HEK293 (cell line): ENCODE measurements around the gene RRP1B.

Experiments
- CTCF ChIA-PET: fragments of 350-600 bp; formaldehyde crosslinking; extraction: SDS; loops from one replicate; lab custom pipeline; 2021; ENCODE audit warnings: antibody characterized with exemption; lab: Yijun Ruan, JAX
- POLR2A ChIA-PET: fragments of 300-600 bp; formaldehyde crosslinking; extraction: SDS; loops from one replicate; lab custom pipeline; 2020; ENCODE audit warnings: antibody characterized with exemption, inconsistent platforms; lab: Yijun Ruan, JAX
- H3K27ac ChIP-seq: fragments of 200-500 bp; sonication (Bioruptor generic); 2 replicates; pipeline ENCODE4 v1.5.1; 2014; ENCODE audit warnings: low read depth, low read length, control low read depth, inconsistent platforms; ENCODE audit errors: extremely low read depth
- H3K36me3 ChIP-seq, 2 experiments: fragments of 200-500 bp in 1 of 2; sonication (Bioruptor generic) in 1 of 2; 1 replicate in 1 of 2; 2 replicates in 1 of 2; pipeline ENCODE4 v1.5.1; 2014 to 2017; ENCODE audit warnings: inconsistent platforms in 2 of 2, low read length in 2 of 2; ENCODE audit not compliant: control insufficient read depth in 2 of 2, insufficient read depth in 1 of 2
- H3K4me1 ChIP-seq: fragments of 200-500 bp; sonication (Bioruptor generic); 2 replicates; pipeline ENCODE4 v1.5.1; 2014; ENCODE audit warnings: mild to moderate bottlenecking, low read length, inconsistent platforms; ENCODE audit not compliant: control insufficient read depth, insufficient read depth
- H3K4me3 ChIP-seq: 2 replicates; pipeline ENCODE4 v1.5.1; 2011; ENCODE audit warnings: low read depth, mild to moderate bottlenecking, control low read depth, low read length, moderate library complexity
- H3K9me3 ChIP-seq: fragments of 200-500 bp; sonication (Bioruptor generic); 2 replicates; pipeline ENCODE4 v1.5.1; 2014; ENCODE audit warnings: low read depth, low read length, inconsistent platforms; ENCODE audit not compliant: control insufficient read depth, insufficient read depth
- GLIS1 ChIP-seq: fragments of 450-650 bp; formaldehyde crosslinking; IDR thresholded peaks from 2 replicates; pipeline ENCODE4 v1.5.1; 2016; ENCODE audit warnings: missing biosample characterization, missing genetic modification characterization
- HOXD13 ChIP-seq: sonication (generic); formaldehyde crosslinking; IDR thresholded peaks from 2 replicates; pipeline ENCODE4 v1.8.0; 2022; ENCODE audit warnings: missing genetic modification reagents, borderline replicate concordance
- OSR2 ChIP-seq: fragments of 450-650 bp; formaldehyde crosslinking; IDR thresholded peaks from 2 replicates; pipeline ENCODE4 v1.5.1; 2016; ENCODE audit warnings: missing biosample characterization, missing genetic modification characterization
- ZEB2 ChIP-seq: fragments of 450-650 bp; formaldehyde crosslinking; IDR thresholded peaks from 2 replicates; pipeline ENCODE4 v1.5.1; 2016; ENCODE audit warnings: missing biosample characterization, missing genetic modification characterization
- ZFP41 ChIP-seq: fragments of 450-650 bp; formaldehyde crosslinking; IDR thresholded peaks from 2 replicates; pipeline ENCODE4 v1.5.1; 2016; ENCODE audit warnings: missing biosample characterization, missing genetic modification characterization, borderline replicate concordance
- ZNF138 ChIP-seq: fragments of 450-650 bp; formaldehyde crosslinking; IDR thresholded peaks from 2 replicates; pipeline ENCODE4 v1.5.1; 2016; ENCODE audit warnings: missing biosample characterization, missing genetic modification characterization, borderline replicate concordance
- ZNF155 ChIP-seq: fragments of 450-650 bp; formaldehyde crosslinking; IDR thresholded peaks from 2 replicates; pipeline ENCODE4 v1.5.1; 2016; ENCODE audit warnings: missing biosample characterization, missing genetic modification characterization
- ZNF175 ChIP-seq: fragments of 450-650 bp; formaldehyde crosslinking; IDR thresholded peaks from 2 replicates; pipeline ENCODE4 v1.5.1; 2016; ENCODE audit warnings: missing biosample characterization, missing genetic modification characterization
- ZNF266 ChIP-seq: fragments of 450-650 bp; formaldehyde crosslinking; IDR thresholded peaks from 2 replicates; pipeline ENCODE4 v1.5.1; 2016; ENCODE audit warnings: missing biosample characterization, missing genetic modification characterization, low read depth
- ZNF274 ChIP-seq, 2 experiments: fragments of 200-500 bp in 1 of 2; fragments of 450-650 bp in 1 of 2; sonication (Bioruptor generic) in 1 of 2; formaldehyde crosslinking in 1 of 2; IDR thresholded peaks; 2 replicates each; pipeline versions ENCODE4 v1.5.1 to v1.6.1; 2014 to 2016; ENCODE audit warnings: borderline replicate concordance in 1 of 2, inconsistent platforms in 1 of 2, low read length in 1 of 2, missing biosample characterization in 1 of 2, missing genetic modification characterization in 1 of 2
- ZNF350 ChIP-seq: fragments of 450-650 bp; formaldehyde crosslinking; IDR thresholded peaks from 2 replicates; pipeline ENCODE4 v1.5.0; 2017; ENCODE audit warnings: missing biosample characterization, mild to moderate bottlenecking, missing genetic modification characterization
- ZNF354C ChIP-seq: fragments of 450-650 bp; formaldehyde crosslinking; IDR thresholded peaks from 2 replicates; pipeline ENCODE4 v1.5.1; 2016; ENCODE audit warnings: missing biosample characterization, missing genetic modification characterization, low read depth, borderline replicate concordance
- ZNF473 ChIP-seq: fragments of 450-650 bp; formaldehyde crosslinking; IDR thresholded peaks from 2 replicates; pipeline ENCODE4 v1.5.1; 2017; ENCODE audit warnings: missing biosample characterization, missing genetic modification characterization
- ZNF585B ChIP-seq: fragments of 450-650 bp; formaldehyde crosslinking; IDR thresholded peaks from 2 replicates; pipeline ENCODE4 v1.5.1; 2016; ENCODE audit warnings: missing biosample characterization, missing genetic modification characterization
- ZNF785 ChIP-seq: fragments of 450-650 bp; formaldehyde crosslinking; IDR thresholded peaks from 2 replicates; pipeline ENCODE4 v1.5.1; 2016; ENCODE audit warnings: missing biosample characterization, missing genetic modification characterization
- ZNF843 ChIP-seq: fragments of 450-650 bp; formaldehyde crosslinking; IDR thresholded peaks from 2 replicates; pipeline ENCODE4 v1.5.1; 2016; ENCODE audit warnings: missing biosample characterization, missing genetic modification characterization
- TF ChIP-seq, protein P1 (sequence below): fragments of 450-650 bp; formaldehyde crosslinking; IDR thresholded peaks from 2 replicates; pipeline ENCODE4 v1.5.1; 2017; ENCODE audit warnings: missing biosample characterization, missing genetic modification characterization
- TF ChIP-seq, protein P2 (sequence below): fragments of 450-650 bp; formaldehyde crosslinking; conservative IDR thresholded peaks from 2 replicates; pipeline ENCODE4 v1.5.1; 2016; ENCODE audit warnings: low read depth, missing biosample characterization, missing genetic modification characterization
- TF ChIP-seq, protein P3 (sequence below): fragments of 450-650 bp; formaldehyde crosslinking; IDR thresholded peaks from 2 replicates; pipeline ENCODE4 v1.5.1; 2016; ENCODE audit warnings: missing biosample characterization, missing genetic modification characterization
- TF ChIP-seq, protein P4 (sequence below): fragments of 450-650 bp; formaldehyde crosslinking; IDR thresholded peaks from 2 replicates; pipeline ENCODE4 v1.5.1; 2016; ENCODE audit warnings: missing biosample characterization, missing genetic modification characterization
- TF ChIP-seq, protein P5 (sequence below): fragments of 450-650 bp; formaldehyde crosslinking; IDR thresholded peaks from 2 replicates; pipeline ENCODE4 v1.5.1; 2016; ENCODE audit warnings: missing biosample characterization, missing genetic modification characterization

Gene RRP1B

DNA sequence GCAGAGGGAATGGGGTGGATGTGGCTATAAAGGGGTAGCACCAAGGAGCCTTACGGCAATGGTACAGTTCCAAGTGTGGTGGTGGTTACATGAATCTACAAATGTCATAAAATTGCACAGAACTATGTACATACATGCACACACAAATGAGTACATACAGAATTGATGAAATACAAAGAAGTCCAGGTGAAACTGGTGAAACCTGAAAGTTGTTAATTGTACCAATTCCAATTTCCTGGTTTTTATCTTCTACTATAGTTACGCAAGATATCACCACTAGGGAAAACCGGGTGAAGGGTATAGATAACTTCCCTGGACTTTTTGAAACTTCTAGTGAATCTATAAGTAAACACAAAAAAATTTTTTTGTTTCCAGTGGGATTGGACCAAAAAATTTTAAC is 19.0 kb upstream of the RRP1B start:
- ChIA-PET POLR2A (no interaction called here), CTCF (interaction anchor here (0.6 to 0.7 kb wide), 2 partner anchors 12 to 1759 kb away, joined by 3 read pairs; no protein-coding TSS in a partner anchor)
- Histone ChIP-seq H3K27ac (no peak overlapping the region), H3K4me1 (no peaks in the 10 kb centered on the region), H3K36me3 (no peaks in the 10 kb centered on the region), H3K9me3 (no peaks in the 10 kb centered on the region), H3K4me3 (no peak overlapping the region)
- TF ChIP-seq ZFP41 (tag by site-specific recombination) (no peak), HOXD13 (CRISPR knock-in tag) (no peak), ZNF473 (no peak), ZNF138 (tag by site-specific recombination) (no peak), ZNF350 (tag by site-specific recombination) (no peak), ZNF274 (IDR thresholded peaks at IDR 0.05; ENCODE audit: low read length) (no peak), ZNF274 (tag by site-specific recombination; IDR thresholded peaks at IDR 0.05; ENCODE audit: borderline replicate concordance) (no peak)
- TF ChIP-seq, protein P1, sequence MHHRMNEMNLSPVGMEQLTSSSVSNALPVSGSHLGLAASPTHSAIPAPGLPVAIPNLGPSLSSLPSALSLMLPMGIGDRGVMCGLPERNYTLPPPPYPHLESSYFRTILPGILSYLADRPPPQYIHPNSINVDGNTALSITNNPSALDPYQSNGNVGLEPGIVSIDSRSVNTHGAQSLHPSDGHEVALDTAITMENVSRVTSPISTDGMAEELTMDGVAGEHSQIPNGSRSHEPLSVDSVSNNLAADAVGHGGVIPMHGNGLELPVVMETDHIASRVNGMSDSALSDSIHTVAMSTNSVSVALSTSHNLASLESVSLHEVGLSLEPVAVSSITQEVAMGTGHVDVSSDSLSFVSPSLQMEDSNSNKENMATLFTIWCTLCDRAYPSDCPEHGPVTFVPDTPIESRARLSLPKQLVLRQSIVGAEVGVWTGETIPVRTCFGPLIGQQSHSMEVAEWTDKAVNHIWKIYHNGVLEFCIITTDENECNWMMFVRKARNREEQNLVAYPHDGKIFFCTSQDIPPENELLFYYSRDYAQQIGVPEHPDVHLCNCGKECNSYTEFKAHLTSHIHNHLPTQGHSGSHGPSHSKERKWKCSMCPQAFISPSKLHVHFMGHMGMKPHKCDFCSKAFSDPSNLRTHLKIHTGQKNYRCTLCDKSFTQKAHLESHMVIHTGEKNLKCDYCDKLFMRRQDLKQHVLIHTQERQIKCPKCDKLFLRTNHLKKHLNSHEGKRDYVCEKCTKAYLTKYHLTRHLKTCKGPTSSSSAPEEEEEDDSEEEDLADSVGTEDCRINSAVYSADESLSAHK (tag by site-specific recombination) = no peak

DNA sequence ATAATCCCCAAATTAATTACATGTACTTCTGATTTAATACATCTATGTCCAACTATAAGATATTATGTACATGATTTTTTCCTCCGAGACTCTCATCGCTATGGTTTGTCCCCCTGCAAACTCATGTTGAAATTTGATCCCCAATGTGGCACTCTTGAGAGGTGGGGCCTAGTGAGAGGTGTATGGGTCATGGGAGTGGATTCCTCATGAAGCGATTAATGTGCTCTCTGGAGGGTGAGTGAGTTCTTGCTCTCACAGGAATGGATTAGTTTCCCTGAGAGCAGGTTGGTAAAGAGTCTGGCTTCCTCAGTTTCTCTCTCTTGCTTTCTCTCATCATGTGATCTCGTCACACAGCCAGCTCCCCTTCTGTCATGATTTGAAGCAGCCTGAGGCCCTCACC is 16.2 kb upstream of the RRP1B start:
- H3K9me3 ChIP-seq = no peaks in the 10 kb centered on the region
- CTCF ChIA-PET = no interaction called here
- TF ChIP-seq, protein P2, sequence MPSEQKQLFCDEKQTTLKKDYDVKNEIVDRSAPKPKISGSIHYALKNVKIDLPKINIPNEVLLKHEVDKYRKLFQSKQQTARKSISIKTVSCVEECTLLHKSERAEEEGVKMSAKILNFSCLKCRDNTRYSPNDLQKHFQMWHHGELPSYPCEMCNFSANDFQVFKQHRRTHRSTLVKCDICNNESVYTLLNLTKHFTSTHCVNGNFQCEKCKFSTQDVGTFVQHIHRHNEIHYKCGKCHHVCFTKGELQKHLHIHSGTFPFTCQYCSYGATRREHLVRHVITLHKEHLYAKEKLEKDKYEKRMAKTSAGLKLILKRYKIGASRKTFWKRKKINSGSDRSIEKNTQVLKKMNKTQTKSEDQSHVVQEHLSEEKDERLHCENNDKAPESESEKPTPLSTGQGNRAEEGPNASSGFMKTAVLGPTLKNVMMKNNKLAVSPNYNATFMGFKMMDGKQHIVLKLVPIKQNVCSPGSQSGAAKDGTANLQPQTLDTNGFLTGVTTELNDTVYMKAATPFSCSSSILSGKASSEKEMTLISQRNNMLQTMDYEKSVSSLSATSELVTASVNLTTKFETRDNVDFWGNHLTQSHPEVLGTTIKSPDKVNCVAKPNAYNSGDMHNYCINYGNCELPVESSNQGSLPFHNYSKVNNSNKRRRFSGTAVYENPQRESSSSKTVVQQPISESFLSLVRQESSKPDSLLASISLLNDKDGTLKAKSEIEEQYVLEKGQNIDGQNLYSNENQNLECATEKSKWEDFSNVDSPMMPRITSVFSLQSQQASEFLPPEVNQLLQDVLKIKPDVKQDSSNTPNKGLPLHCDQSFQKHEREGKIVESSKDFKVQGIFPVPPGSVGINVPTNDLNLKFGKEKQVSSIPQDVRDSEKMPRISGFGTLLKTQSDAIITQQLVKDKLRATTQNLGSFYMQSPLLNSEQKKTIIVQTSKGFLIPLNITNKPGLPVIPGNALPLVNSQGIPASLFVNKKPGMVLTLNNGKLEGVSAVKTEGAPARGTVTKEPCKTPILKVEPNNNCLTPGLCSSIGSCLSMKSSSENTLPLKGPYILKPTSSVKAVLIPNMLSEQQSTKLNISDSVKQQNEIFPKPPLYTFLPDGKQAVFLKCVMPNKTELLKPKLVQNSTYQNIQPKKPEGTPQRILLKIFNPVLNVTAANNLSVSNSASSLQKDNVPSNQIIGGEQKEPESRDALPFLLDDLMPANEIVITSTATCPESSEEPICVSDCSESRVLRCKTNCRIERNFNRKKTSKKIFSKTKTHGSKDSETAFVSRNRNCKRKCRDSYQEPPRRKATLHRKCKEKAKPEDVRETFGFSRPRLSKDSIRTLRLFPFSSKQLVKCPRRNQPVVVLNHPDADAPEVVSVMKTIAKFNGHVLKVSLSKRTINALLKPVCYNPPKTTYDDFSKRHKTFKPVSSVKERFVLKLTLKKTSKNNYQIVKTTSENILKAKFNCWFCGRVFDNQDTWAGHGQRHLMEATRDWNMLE (tag by site-specific recombination) = no peak
- TF ChIP-seq GLIS1 (0 out of 2 replicates have a peak, but pooled peaks have one; percentile 22), ZNF175 (tag by site-specific recombination) (no peak), ZNF155 (tag by site-specific recombination) (no peak), ZNF843 (no peak), ZNF585B (no peak), ZNF266 (no peak), ZNF354C (tag by site-specific recombination) (no peak), ZEB2 (tag by site-specific recombination) (no peak), ZNF785 (tag by site-specific recombination) (no peak), OSR2 (tag by site-specific recombination) (no peak)
- TF ChIP-seq, protein P3, sequence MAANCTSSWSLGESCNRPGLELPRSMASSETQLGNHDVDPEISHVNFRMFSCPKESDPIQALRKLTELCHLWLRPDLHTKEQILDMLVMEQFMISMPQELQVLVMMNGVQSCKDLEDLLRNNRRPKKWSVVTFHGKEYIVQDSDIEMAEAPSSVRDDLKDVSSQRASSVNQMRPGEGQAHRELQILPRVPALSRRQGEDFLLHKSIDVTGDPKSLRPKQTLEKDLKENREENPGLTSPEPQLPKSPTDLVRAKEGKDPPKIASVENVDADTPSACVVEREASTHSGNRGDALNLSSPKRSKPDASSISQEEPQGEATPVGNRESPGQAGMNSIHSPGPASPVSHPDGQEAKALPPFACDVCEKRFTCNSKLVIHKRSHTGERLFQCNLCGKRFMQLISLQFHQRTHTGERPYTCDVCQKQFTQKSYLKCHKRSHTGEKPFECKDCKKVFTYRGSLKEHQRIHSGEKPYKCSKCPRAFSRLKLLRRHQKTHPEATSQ (tag by site-specific recombination) = no peak
- TF ChIP-seq, protein P4, sequence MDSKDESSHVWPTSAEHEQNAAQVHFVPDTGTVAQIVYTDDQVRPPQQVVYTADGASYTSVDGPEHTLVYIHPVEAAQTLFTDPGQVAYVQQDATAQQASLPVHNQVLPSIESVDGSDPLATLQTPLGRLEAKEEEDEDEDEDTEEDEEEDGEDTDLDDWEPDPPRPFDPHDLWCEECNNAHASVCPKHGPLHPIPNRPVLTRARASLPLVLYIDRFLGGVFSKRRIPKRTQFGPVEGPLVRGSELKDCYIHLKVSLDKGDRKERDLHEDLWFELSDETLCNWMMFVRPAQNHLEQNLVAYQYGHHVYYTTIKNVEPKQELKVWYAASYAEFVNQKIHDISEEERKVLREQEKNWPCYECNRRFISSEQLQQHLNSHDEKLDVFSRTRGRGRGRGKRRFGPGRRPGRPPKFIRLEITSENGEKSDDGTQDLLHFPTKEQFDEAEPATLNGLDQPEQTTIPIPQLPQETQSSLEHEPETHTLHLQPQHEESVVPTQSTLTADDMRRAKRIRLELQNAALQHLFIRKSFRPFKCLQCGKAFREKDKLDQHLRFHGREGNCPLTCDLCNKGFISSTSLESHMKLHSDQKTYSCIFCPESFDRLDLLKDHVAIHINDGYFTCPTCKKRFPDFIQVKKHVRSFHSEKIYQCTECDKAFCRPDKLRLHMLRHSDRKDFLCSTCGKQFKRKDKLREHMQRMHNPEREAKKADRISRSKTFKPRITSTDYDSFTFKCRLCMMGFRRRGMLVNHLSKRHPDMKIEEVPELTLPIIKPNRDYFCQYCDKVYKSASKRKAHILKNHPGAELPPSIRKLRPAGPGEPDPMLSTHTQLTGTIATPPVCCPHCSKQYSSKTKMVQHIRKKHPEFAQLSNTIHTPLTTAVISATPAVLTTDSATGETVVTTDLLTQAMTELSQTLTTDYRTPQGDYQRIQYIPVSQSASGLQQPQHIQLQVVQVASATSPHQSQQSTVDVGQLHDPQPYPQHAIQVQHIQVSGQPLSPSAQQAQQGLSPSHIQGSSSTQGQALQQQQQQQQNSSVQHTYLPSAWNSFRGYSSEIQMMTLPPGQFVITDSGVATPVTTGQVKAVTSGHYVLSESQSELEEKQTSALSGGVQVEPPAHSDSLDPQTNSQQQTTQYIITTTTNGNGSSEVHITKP (tag by site-specific recombination) = 0 out of 2 replicates have a peak, but pooled peaks have one; percentile 8
- TF ChIP-seq, protein P5, sequence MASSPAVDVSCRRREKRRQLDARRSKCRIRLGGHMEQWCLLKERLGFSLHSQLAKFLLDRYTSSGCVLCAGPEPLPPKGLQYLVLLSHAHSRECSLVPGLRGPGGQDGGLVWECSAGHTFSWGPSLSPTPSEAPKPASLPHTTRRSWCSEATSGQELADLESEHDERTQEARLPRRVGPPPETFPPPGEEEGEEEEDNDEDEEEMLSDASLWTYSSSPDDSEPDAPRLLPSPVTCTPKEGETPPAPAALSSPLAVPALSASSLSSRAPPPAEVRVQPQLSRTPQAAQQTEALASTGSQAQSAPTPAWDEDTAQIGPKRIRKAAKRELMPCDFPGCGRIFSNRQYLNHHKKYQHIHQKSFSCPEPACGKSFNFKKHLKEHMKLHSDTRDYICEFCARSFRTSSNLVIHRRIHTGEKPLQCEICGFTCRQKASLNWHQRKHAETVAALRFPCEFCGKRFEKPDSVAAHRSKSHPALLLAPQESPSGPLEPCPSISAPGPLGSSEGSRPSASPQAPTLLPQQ (tag by site-specific recombination) = 0 out of 2 replicates have a peak, but pooled peaks have one; percentile 47

More for the DNA sequence above, 16.2 kb upstream of the RRP1B start:
- Histone ChIP-seq H3K27ac (no peak overlapping the region), H3K36me3 (no peaks in the 10 kb centered on the region), H3K4me1 (peaks cover 7% of the 10 kb centered on the region; the same call in 1 of the 2 replicates), H3K4me3 (no peak overlapping the region)
- POLR2A ChIA-PET = no interaction called here
